Stimulated activated CD4-positive, alpha-beta T cell treated with anti-CD3 and anti-CD28 coated beads, Interleukin-1b, Interleukin-23, amount 100 ng/mL, for 4 hours (primary cell): Measurements from ENCODE around the gene GCNA.
"Not testable (repeated sequence)": the region's sequence is repeated elsewhere in the genome, so short reads cannot be mapped to it uniquely, and the experiment has no call there.

Experiments used
- DNase-seq, 2 donors: peaks; one replicate each; pipeline ENCODE4 v3.0.0-alpha.2; 2020; ENCODE audit warnings: low read depth in 2 of 2

GCNA gene

DNA sequence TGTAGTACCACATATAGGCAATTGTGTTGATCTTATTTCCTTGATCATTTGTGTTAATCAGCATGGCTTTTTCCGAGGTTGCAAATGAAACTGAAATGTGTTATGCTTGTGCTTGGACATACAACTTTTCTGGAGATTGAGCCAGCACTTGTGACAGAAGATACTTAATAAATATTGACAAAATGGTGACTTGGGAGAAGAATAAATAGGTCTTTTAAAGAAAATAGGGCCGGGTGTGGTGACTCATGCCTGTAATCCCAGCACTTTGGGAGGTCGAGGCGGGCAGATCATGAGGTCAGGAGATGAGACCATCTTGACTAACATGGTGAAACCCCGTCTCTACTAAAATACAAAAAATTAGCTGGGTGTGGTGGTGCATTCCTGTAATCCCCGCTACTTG is 18.5 kb upstream of the GCNA start:
- DNase-seq = not testable (repeated sequence)

DNA sequence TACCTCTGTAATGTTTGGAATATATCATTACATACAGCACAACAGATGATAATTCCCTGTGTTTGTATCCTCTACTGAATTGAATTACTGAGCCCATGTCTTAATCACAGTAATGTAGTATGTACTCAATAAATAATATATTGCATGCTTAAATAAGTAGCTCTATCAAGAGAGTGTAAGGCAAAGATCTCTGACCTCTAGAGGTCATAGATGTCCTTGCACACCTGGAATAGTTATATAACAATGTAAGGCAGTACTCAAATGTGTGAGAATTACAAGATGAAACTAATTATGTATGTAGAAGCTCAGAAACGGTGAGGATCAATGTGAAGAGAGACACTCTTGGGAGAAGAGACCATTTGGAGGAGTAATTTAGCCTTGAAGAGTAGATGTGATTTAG is 14.3 kb upstream of the GCNA start:
- no peak for DNase-seq

DNA sequence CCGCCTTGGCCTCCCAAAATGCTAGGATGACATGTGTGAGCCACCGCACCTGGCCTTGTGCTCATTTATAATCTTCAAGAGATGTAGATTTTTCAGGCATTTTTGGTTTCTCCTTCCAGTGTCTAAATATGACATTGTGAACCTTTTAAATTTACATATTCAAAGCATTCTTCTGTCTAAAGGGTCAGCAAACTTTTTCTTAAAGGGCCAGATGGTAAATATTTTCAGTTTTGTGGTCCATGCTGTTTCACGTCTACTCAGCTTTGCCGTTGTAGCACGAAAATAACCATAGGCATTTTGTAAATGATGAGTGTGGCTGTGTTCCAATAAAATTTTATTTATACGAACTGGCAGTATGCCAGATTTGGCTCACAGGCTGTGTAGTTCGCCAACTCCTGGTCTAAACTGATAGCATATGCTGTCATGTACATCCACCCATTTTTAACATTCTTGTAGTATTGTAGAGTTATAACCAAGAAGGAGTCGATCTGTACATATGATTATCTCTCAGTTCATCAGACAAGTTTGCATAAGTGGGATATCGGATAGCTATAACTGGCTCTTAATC is 12.7 kb upstream of the GCNA start:
- no peak for DNase-seq

GRCh38 chrX:71571390-71571789 is 6.8 kb upstream of the GCNA start:
- not testable (repeated sequence) for DNase-seq

GRCh38 chrX:71573590-71573989 is 4.6 kb upstream of the GCNA start:
- DNase-seq = no peak

GRCh38 chrX:71577682-71578081 is 555 bp upstream of the GCNA start:
- DNase-seq = no peak

GRCh38 chrX:71579136-71579989 is 1.1 kb downstream of the GCNA start:
- DNase-seq = no peak

- no peak for DNase-seq
Measured at GRCh38 chrX:71579990-71580380, 1.7 kb downstream of the GCNA start.

- no peak for DNase-seq
Measured at GRCh38 chrX:71581210-71581609, 3.0 kb downstream of the GCNA start.

DNA sequence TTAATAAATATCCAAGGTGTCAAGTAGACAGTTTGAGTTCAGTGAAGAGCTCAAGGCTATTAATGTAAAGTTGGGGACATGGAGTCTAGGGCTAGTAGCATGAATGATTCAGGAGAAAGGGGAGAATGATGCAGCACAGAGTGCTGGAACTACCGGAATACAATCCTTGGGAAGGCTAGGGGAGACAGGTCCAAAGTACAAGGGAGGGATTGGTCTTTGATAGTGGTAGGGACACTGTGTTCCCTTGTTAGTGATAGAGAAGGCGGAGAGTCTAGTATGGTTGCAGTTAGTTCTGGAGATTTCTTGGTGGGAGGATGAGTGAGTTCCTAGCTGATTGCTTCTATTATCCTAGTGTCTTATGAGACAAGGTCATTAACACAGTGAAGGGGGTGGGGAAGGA is 8.7 kb downstream of the GCNA start:
- DNase-seq = no peak

GRCh38 chrX:71593210-71593609 is 15.0 kb downstream of the GCNA start:
- not testable (repeated sequence) for DNase-seq

DNA sequence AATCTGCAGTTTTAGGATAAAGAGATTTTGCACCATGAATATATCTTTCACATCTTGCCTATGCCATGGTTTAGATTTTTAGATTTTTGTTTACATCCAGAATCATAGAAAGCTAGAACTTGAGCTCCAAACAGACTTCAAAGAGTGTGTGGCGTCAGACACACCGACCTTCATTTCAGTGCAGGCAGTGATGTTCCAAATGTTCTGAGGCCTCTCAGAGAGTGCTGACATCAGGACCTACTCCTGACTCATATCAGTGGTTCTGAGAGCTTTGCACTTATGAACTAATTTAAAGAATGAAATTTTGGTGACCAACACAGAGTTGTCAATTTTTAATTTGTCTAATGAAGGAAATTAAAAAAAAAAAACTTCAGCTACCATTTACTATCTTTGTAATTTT is 21.7 kb downstream of the GCNA start:
- DNase-seq = no peak

DNA sequence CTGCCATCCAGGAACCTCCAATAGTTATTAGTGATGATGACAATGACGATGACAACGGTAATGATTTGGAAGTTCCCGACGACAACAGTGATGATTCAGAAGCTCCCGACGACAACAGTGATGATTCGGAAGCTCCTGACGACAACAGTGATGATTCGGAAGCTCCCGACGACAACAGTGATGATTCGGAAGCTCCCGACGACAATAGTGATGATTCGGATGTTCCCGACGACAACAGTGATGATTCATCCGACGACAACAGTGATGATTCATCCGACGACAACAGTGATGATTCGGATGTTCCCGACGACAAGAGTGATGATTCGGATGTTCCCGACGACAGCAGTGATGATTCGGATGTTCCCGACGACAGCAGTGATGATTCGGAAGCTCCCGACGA is 25.4 kb downstream of the GCNA start:
- DNase-seq = no peak

GRCh38 chrX:71604141-71604540 is 25.9 kb downstream of the GCNA start:
- DNase-seq = no peak

DNA sequence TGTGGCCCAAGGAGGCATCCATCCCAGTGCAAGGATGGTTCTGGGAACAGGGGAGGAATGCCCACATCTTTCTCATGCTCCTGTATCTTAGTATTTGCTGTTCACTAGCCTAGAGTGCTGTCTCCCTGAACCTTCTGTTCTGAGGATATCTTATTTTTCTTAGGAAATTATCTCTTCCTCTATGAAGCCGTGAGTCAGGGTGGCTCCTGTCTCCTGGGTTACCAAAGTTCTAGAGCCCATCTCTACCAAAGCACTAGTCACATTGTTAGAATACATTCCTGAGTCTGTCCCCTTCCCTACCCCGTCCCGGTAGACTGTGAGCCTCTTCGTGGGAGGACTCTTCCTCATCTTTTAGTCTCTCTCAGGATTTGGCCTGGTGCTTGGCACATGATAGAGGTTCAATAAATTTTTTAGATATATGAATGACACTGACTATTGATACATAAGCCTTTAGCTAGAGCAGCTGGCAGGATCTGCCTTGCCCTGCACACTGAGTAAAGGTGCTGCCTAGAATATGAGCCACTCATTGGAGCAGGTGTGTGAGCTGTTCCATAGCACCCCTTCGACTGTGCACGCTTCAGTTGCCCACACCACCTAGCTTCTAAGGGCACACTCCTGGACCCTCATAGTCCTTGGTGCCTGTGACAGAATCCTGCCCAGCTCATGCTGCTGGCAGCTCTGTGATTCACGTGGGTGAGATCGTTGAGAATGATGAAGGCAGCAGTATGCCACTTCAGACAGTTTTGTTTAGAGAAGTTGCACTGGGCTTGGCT is 26.7 kb downstream of the GCNA start:
- no peak for DNase-seq

DNA sequence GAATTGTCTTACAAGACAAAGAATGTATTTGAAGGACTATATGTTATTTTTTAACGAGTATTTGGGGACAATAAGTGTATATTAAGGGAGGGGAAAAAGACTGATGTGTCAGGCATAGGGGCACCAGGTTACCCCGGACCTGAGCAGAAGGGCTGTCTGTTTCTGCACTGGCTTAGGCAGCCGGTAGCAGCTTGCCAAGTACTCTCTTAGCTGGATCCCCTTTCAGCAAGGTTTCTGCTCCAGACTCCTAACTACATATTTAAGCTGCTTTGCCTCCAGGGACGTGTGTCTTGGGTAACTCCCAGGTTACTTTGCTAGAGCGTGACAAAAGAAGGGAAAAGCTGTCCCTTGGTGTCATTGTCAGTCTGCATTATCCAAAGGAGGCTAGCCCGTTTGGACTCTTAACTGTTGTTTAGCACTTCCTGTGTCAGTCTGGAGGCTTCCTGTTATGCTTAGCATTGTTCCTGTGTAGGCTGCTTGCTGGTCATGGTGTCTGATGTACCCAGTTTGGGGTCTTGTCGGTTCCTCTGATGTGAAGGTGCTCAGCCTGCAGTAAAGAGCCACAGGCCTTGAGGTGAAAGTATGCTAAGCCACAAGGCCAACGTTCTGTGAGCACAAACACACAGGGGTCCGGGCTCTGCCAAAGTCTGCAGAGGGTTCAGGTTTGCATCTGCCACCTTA is 28.4 kb downstream of the GCNA start:
- no peak for DNase-seq

- DNase-seq = no peak
Measured at GRCh38 chrX:71607488-71607887, 29.3 kb downstream of the GCNA start.

DNA sequence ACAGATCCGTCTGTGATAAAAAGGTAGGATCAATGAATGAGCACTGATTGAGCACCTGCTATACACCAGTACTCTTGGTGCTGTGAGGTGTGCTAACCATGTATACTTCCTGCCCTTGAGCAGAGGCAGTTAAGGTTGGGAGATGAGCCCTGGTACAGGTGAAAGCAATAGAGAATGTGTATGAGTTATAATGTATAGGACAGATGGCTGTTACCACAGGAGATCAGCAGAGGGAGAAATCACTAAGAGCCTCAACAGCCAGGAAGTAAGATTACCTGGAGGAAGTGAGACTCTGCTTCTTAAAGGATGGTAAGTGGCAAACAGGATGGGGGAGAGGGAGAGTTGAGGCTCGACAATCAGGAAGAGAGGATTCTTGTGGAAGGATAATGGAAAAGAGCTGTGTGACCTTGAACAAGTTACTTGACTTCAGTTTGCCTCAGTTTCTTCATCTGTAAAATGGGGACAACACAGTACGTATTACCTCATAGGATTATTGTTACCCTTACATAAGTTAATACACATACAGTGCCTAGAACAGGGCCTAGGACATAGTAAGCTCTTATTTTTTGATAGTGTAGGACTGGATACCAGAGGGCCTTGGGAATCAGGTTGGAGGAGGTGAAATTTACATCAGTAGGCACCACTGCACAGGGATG is 31.0 kb downstream of the GCNA start:
- no peak for DNase-seq

- DNase-seq = not testable (repeated sequence)
Measured at GRCh38 chrX:71611736-71612135, 33.5 kb downstream of the GCNA start.

DNA sequence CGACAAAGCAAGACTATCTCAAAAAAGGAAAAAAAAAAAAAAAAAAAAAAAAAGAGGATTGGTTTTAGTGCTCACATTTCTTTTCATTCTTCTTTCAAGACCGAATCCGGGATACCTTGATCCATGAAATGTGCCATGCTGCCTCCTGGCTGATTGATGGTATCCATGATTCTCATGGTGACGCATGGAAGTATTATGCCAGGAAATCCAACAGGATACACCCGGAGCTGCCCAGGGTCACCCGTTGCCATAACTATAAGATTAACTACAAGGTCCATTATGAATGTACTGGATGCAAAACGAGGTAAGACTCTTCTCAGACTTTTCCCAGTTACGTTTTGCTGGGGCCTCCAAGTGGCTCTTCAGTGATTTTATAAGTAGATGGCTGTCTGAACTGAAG is 34.0 kb downstream of the GCNA start:
- no peak for DNase-seq

GRCh38 chrX:71615056-71615455 is 36.8 kb downstream of the GCNA start:
- DNase-seq = no peak

- DNase-seq = no peak
Measured at GRCh38 chrX:71615954-71616353, 37.7 kb downstream of the GCNA start.
